ENCODE data around the gene POP4. TPM values are rescaled to one million over a fixed set of nuclear protein-coding genes. Genes with fewer than 3 reads are reported as not detected.

POP4 gene
- polyA plus RNA-seq, 1 donor from 2014 or later, result 101 TPM

- Histone ChIP-seq H4K20me1 (ENCODE audit: insufficient read depth) (no peaks in the 10 kb centered on the region), H3K9ac (ENCODE audit: low read length) (no peak overlapping the region), H3K79me2 (replicated peaks; ENCODE audit: insufficient read depth, low read length) (no peaks in the 10 kb centered on the region), H3K4me2 (ENCODE audit: low read length) (no peak overlapping the region), H3K27me3 (ENCODE audit: insufficient read depth, low read depth, low read length) (no peaks in the 10 kb centered on the region), H3K27ac (ENCODE audit: low read length) (no peak overlapping the region), H3K4me3 (ENCODE audit: low read length) (no peak overlapping the region), H3K36me3 (ENCODE audit: insufficient read depth, low read length) (no peaks in the 10 kb centered on the region), H3F3A (ENCODE audit: insufficient read depth, low read length, poor library complexity, severe bottlenecking) (no peaks in the 10 kb centered on the region), H2AFZ (ENCODE audit: low read depth, low read length) (no peak overlapping the region), H3K9me2 (ENCODE audit: insufficient read depth, low read length) (no peaks in the 10 kb centered on the region), H3K9me3 (ENCODE audit: low read length) (no peaks in the 10 kb centered on the region)
- no peak for TF ChIP-seq CTCF (IDR thresholded peaks at IDR 0.05; ENCODE audit: poor library complexity, severe bottlenecking)
- no peak for TF ChIP-seq POLR2AphosphoS5 (IDR thresholded peaks at IDR 0.05)
- no peak for TF ChIP-seq TAF1 (IDR thresholded peaks at IDR 0.05; ENCODE audit: low read depth)
- TF ChIP-seq EZH2 (IDR thresholded peaks at IDR 0.05; ENCODE audit: borderline replicate concordance, insufficient read depth, low read length, poor library complexity, severe bottlenecking), result no peak
- no peak for TF ChIP-seq MXI1 (conservative IDR thresholded peaks at IDR 0.05; ENCODE audit: poor library complexity, severe bottlenecking)
- TF ChIP-seq RAD21 (conservative IDR thresholded peaks at IDR 0.05), result no peak
- TF ChIP-seq SMC3 (conservative IDR thresholded peaks at IDR 0.05; ENCODE audit: poor library complexity), result no peak
Measured at GRCh38 chr19:29651622-29652394, 45.7 kb downstream of the POP4 start.

GRCh38 chr19:29653398-29653797 is 47.3 kb downstream of the POP4 start:
- no peak overlapping the region for H3K4me2 ChIP-seq (ENCODE audit: low read length)
- no peak overlapping the region for H3K9ac ChIP-seq (ENCODE audit: low read length)
- H3K36me3 ChIP-seq (ENCODE audit: insufficient read depth, low read length), result no peaks in the 10 kb centered on the region
- no peaks in the 10 kb centered on the region for H3K79me2 ChIP-seq (replicated peaks; ENCODE audit: insufficient read depth, low read length)
- TF ChIP-seq EP300 (conservative IDR thresholded peaks at IDR 0.05; ENCODE audit: poor library complexity, severe bottlenecking) (no peak), POLR2AphosphoS5 (IDR thresholded peaks at IDR 0.05) (no peak), EZH2 (IDR thresholded peaks at IDR 0.05; ENCODE audit: borderline replicate concordance, insufficient read depth, low read length, poor library complexity, severe bottlenecking) (no peak), TAF1 (IDR thresholded peaks at IDR 0.05; ENCODE audit: low read depth) (no peak), RAD21 (conservative IDR thresholded peaks at IDR 0.05) (no peak), REST (IDR thresholded peaks at IDR 0.05; ENCODE audit: borderline replicate concordance) (no peak)
- no peak overlapping the region for H3K4me3 ChIP-seq (ENCODE audit: low read length)
- no peaks in the 10 kb centered on the region for H4K20me1 ChIP-seq (ENCODE audit: insufficient read depth)
- no peaks in the 10 kb centered on the region for H3K9me3 ChIP-seq (ENCODE audit: low read length)
- no peaks in the 10 kb centered on the region for H3F3A ChIP-seq (ENCODE audit: insufficient read depth, low read length, poor library complexity, severe bottlenecking)
- no peak overlapping the region for H2AFZ ChIP-seq (ENCODE audit: low read depth, low read length)
- no peak overlapping the region for H3K27ac ChIP-seq (ENCODE audit: low read length)
- H3K9me2 ChIP-seq (ENCODE audit: insufficient read depth, low read length), result no peaks in the 10 kb centered on the region
- H3K27me3 ChIP-seq (ENCODE audit: insufficient read depth, low read depth, low read length), result no peaks in the 10 kb centered on the region
